GM12892 (cell line): ENCODE measurements around the gene GRAMD4.

Source experiments
- DNase-seq: peaks from one replicate; pipeline ENCODE4 v3.0.0; 2011; ENCODE audit not compliant: insufficient read length
- FAIRE-seq: peaks from 2 replicates; lab custom pipeline; 2011; peaks lifted over from hg19 to GRCh38; lab: Jason Lieb, UNC
- POLR2A ChIP-seq: IDR thresholded peaks from 2 replicates; pipeline ENCODE4 v1.6.1; 2011; ENCODE audit warnings: low read depth, low read length, control low read depth
- POLR2AphosphoS5 ChIP-seq: IDR thresholded peaks from 2 replicates; pipeline ENCODE4 v1.6.1; 2011; ENCODE audit warnings: low read depth, low read length, control low read depth
- TAF1 ChIP-seq: IDR thresholded peaks from 2 replicates; pipeline ENCODE4 v1.6.1; 2011; ENCODE audit warnings: low read depth, mild to moderate bottlenecking, control low read depth, low read length, borderline replicate concordance

The GRAMD4 gene

DNA sequence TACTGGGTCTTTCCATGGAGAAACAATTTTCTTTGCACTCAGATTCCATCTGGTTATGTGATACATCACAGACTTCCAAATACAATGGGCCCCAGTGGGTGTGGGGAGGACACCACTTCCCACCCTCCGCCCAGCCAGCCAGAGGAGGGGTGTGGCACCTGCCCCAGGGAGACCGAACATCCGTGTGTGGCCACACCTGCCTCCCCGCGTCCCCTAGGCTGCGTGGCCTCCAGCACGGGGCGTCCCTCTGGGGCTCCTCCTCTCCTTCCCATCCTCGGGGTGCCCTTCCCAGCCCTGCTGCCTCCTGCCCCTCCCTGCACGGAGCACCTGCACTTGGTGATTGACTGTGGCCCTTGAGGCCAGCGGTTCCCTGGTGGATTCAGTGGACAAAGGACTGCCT is 68.8 kb downstream of the GRAMD4 start:
- no peak for DNase-seq
- FAIRE-seq: no peak

DNA sequence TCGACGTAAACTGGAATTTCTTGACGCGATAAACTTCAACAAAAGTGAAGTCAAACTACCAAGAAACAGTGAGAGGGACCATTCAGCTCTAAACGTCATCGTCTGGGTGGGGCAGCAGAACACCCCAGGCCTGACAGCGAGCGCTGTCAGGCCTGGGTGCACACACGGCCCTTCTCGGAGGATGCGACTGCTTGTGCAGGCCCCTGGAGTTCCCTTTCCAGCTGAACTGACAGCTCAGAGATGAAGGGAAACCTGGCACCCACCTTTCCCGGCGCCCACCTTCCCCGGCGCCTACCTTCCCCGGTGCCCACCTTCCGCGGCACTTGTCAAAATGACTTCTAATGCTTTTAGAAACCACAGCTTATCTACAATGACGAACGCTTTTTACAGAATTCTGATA is 70.0 kb downstream of the GRAMD4 start:
- DNase-seq: no peak
- FAIRE-seq: no peak

More for the DNA sequence above, 68.8 kb downstream of the GRAMD4 start:
- TF ChIP-seq TAF1 (no peak), POLR2AphosphoS5 (no peak), POLR2A (no peak)

DNA sequence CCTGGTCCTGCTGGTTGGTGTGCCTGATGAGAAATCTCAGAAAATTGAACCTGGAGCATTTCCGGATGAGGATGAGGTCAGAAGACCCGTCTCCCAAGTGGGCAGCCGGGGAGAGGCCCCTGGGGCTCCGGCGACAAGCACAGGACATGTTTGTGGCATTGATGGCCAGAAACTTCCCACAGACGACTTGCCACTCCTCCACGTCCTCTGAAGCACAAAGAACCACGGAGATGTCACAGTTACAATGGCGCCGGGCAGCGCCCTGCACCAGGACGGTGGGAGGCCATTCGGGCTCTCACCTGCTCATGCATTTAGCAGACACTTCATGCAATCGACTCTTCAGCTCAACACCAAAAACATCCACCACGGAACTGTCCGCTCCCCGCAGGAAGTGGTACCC is 71.4 kb downstream of the GRAMD4 start:
- TF ChIP-seq TAF1 (no peak), POLR2AphosphoS5 (no peak), POLR2A (no peak)
- DNase-seq (no peak), FAIRE-seq (no peak)

More for the DNA sequence above, 70.0 kb downstream of the GRAMD4 start:
- no peak for TF ChIP-seq POLR2A

- no peak for FAIRE-seq
- no peak for DNase-seq
- no peak for TF ChIP-seq TAF1
- no peak for TF ChIP-seq POLR2AphosphoS5
- no peak for TF ChIP-seq POLR2A
These were observed 73.6 kb downstream of the GRAMD4 start for GRCh38 chr22:46693634-46694415.

GRCh38 chr22:46694416-46695170 is 74.4 kb downstream of the GRAMD4 start:
- no peak for FAIRE-seq

GRCh38 chr22:46695346-46696228 is 75.4 kb downstream of the GRAMD4 start:
- TF ChIP-seq POLR2A (no peak), POLR2AphosphoS5 (no peak), TAF1 (no peak)
- FAIRE-seq (no peak), DNase-seq (no peak)

More at GRCh38 chr22:46694416-46695170, 74.4 kb downstream of the GRAMD4 start:
- TF ChIP-seq POLR2AphosphoS5 (no peak), TAF1 (no peak), POLR2A (no peak)
- DNase-seq: no peak

GRCh38 chr22:46696229-46696518 is 76.0 kb downstream of the GRAMD4 start:
- TF ChIP-seq TAF1 (no peak), POLR2A (no peak), POLR2AphosphoS5 (no peak)
- DNase-seq: no peak
- FAIRE-seq: no peak

DNA sequence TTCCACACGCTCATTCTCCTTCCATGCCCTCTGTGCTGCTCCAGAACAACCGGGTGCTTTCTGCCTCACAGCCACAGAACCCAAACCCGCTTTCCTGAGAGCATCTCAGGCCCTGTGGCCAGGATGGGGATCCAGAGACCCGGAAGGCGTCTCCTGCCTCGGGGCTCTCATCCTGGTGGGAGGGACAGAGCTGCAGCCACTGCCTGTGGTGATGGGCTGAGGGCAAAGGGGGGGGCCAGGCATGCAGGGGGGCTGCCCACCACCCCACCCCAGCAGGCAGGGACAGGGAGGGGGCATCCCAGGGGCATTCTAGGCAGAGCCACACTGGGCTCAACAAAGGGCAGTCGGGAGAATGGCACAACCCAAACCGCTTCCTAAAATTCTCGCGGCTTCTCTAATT is 76.4 kb downstream of the GRAMD4 start:
- DNase-seq (no peak), FAIRE-seq (no peak)
- TF ChIP-seq POLR2A (no peak), TAF1 (no peak), POLR2AphosphoS5 (no peak)

DNA sequence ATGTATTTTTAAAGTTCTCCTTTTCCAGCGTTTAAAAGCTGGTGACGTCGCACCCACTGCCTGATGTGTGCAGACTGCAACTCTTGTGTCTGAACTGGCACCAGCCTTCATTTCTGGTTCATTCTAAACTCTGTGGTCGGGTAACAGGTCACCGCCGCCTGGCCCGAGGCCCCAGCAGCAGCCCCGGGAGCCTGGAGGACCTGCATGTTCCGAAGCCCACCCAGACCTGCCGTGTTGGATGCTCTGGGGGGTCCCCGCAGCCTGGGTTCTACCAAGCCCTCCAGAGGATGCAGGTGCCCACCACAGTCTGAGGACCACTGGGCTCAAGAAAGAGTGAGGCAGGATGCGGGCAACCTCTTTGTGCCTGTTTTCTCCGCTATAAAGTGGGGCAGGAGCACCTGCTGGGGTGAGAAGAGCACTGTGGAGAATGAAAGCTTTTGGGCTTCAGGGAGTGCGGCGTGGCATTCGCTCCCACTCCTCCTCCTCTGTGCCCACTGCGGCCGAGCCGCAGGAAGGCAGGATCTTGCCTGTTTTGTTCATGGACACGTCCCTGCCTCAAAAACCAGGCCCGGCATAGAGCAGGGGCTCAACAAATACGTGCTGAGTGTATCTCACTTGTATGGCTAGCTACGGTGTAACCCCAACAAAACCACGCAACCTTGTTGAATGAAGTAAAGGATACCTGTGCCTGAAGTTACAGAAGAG is 77.8 kb downstream of the GRAMD4 start:
- DNase-seq: no peak
- TF ChIP-seq TAF1: no peak
- no peak for TF ChIP-seq POLR2AphosphoS5
- no peak for TF ChIP-seq POLR2A
- no peak for FAIRE-seq

- TF ChIP-seq TAF1 (no peak), POLR2A (no peak), POLR2AphosphoS5 (no peak)
- DNase-seq (no peak), FAIRE-seq (no peak)
These were observed 78.9 kb downstream of the GRAMD4 start for GRCh38 chr22:46699091-46699490.

- no peak for TF ChIP-seq TAF1
- no peak for TF ChIP-seq POLR2AphosphoS5
- no peak for FAIRE-seq
- DNase-seq: no peak
These were observed 81.1 kb downstream of the GRAMD4 start for GRCh38 chr22:46701262-46701661.
